Measurements from ENCODE around the gene AMHR2.

- TF ChIP-seq EZH2 (IDR thresholded peaks at IDR 0.05; ENCODE audit: low read depth, unreplicated experiment) (no peak), POLR2AphosphoS5 (IDR thresholded peaks at IDR 0.05; ENCODE audit: low read depth) (peak; percentile 42), CTCF (conservative IDR thresholded peaks at IDR 0.05; ENCODE audit: low read depth in 2 of 2) (no peak), JUNB (IDR thresholded peaks at IDR 0.05; ENCODE audit: unreplicated experiment) (no peak), CREB1 (CRISPR knock-in tag; IDR thresholded peaks at IDR 0.05; ENCODE audit: low read depth) (no peak), ZNF331 (CRISPR knock-in tag; IDR thresholded peaks at IDR 0.05; ENCODE audit: low read depth) (no peak), REST (IDR thresholded peaks at IDR 0.05; ENCODE audit: unreplicated experiment) (no peak), STAT1 (IDR thresholded peaks at IDR 0.05; ENCODE audit: unreplicated experiment) (no peak), EZH2phosphoT487 (IDR thresholded peaks at IDR 0.05; ENCODE audit: unreplicated experiment) (no peak), ZNF462 (CRISPR knock-in tag; IDR thresholded peaks at IDR 0.05) (no peak), ZNF114 (CRISPR knock-in tag; IDR thresholded peaks at IDR 0.05) (no peak)
- TF ChIP-seq, protein P1, sequence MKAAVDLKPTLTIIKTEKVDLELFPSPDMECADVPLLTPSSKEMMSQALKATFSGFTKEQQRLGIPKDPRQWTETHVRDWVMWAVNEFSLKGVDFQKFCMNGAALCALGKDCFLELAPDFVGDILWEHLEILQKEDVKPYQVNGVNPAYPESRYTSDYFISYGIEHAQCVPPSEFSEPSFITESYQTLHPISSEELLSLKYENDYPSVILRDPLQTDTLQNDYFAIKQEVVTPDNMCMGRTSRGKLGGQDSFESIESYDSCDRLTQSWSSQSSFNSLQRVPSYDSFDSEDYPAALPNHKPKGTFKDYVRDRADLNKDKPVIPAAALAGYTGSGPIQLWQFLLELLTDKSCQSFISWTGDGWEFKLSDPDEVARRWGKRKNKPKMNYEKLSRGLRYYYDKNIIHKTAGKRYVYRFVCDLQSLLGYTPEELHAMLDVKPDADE (IDR thresholded peaks at IDR 0.05), result no peak
These were observed 43.4 kb upstream of the AMHR2 start, which contains the start of gene SP1 for GRCh38 chr12:53380104-53380793.
